HFF-Myc (cell line): ENCODE data around the gene MED17.

Experiments used
- DNase-seq: peaks from one replicate; pipeline ENCODE4 v3.0.0-alpha.2; 2011; ENCODE audit warnings: low read depth; ENCODE audit errors: extremely low read depth
- H3K4me3 ChIP-seq: replicated peaks from 2 replicates; pipeline ENCODE4 v1.5.1; 2011; ENCODE audit warnings: low read depth, mild to moderate bottlenecking, control low read depth, low read length
- TF ChIP-seq, protein P1 (sequence below): IDR thresholded peaks from 2 replicates; pipeline ENCODE4 v1.5.1; 2012; ENCODE audit warnings: mild to moderate bottlenecking, low read depth, low read length, control low read depth; ENCODE audit errors: missing control alignments

The MED17 gene

DNA sequence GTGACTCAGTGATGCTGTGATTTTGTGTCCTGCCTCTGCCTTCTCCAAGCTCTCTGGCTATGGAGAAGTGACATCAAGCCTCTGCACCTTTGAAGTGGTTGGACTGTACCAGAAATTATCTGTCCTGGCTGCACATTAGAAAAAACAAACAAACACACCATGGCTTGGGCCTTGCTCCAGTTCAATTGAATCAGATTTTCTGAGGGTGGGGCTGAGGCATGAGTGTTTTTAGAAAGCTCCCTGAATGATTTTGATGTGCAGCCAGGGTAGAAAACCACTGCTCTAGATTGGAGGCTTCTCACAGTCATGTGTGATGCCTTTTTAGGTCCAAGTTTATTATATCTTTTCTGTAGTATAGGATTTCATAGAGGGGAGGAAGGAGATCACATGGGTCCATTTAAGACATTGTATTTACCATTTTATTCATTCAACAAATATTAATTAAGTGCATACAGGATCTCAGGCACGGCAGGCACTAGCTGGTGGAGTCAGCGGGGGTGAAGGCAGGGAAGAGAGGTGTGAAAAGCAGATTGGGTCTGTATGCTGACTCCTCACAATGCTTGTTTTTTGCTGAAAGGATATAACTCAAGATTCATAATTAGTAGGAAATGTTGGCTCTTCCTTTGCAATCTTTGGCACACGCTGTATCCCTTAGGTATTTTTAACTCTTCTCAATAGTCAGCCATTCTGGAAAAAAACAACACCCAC, 73.5 kb downstream of the MED17 start:
- no peak overlapping the region for H3K4me3 ChIP-seq
- no peak for DNase-seq
- TF ChIP-seq, protein P1, sequence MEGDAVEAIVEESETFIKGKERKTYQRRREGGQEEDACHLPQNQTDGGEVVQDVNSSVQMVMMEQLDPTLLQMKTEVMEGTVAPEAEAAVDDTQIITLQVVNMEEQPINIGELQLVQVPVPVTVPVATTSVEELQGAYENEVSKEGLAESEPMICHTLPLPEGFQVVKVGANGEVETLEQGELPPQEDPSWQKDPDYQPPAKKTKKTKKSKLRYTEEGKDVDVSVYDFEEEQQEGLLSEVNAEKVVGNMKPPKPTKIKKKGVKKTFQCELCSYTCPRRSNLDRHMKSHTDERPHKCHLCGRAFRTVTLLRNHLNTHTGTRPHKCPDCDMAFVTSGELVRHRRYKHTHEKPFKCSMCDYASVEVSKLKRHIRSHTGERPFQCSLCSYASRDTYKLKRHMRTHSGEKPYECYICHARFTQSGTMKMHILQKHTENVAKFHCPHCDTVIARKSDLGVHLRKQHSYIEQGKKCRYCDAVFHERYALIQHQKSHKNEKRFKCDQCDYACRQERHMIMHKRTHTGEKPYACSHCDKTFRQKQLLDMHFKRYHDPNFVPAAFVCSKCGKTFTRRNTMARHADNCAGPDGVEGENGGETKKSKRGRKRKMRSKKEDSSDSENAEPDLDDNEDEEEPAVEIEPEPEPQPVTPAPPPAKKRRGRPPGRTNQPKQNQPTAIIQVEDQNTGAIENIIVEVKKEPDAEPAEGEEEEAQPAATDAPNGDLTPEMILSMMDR: no peak

- no peak overlapping the region for H3K4me3 ChIP-seq
- no peak for DNase-seq
- TF ChIP-seq, protein P1: no peak
Observed at GRCh38 chr11:93858121-93858775, 74.2 kb downstream of the MED17 start.

DNA sequence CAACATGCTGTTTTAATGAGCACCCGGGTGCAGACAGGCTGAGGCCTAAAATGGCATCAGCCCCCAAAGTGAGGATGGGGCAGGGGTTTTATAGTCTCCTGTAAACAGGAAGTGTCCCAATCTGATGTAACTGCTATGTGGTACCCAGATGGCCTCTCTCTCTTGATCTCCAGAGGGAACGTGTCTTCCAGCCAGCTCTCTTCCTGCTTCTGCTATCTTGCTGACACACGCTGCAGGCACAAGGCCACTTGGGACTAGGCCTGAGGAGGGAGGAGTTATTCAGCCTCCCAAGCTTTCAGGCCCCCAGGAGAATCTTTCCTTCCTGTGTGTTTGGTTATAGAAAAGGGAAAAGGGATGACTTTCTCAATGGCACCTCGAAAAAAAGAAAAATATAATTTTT, 77.7 kb downstream of the MED17 start:
- H3K4me3 ChIP-seq: no peak overlapping the region
- TF ChIP-seq, protein P1: no peak
- no peak for DNase-seq
